Measurements from ENCODE around the gene TACC2. TPM values are rescaled to one million over a fixed set of nuclear protein-coding genes. Genes with fewer than 3 reads are reported as not detected.

The TACC2 gene
- total RNA-seq, 1 experiment from 2014 or later: 3.0 TPM

GRCh38 chr10:122178655-122179054 is 189.7 kb downstream of the TACC2 start:
- in situ Hi-C loops (cut with HindIII; ENCODE audit: low pct_unique_long_range_greater_than_20kb, low sequenced_read_pairs): no loop called here
- DNase-seq (ENCODE audit: low read depth, low spot score): no peak

- no peak for DNase-seq (ENCODE audit: low read depth, low spot score)
- in situ Hi-C loops (cut with HindIII; ENCODE audit: low pct_unique_long_range_greater_than_20kb, low sequenced_read_pairs): no loop called here
These were observed 192.2 kb downstream of the TACC2 start for GRCh38 chr10:122181041-122181732.

- no peak for DNase-seq (ENCODE audit: low read depth, low spot score)
- in situ Hi-C loops (cut with HindIII; ENCODE audit: low pct_unique_long_range_greater_than_20kb, low sequenced_read_pairs): no loop called here
These were observed 192.9 kb downstream of the TACC2 start for GRCh38 chr10:122181876-122182275.

GRCh38 chr10:122182308-122182707 is 193.3 kb downstream of the TACC2 start:
- no peak for DNase-seq (ENCODE audit: low read depth, low spot score)
- in situ Hi-C loops (cut with HindIII; ENCODE audit: low pct_unique_long_range_greater_than_20kb, low sequenced_read_pairs): no loop called here

GRCh38 chr10:122184254-122184653 is 195.3 kb downstream of the TACC2 start:
- DNase-seq (ENCODE audit: low read depth, low spot score): no peak
- in situ Hi-C loops (cut with HindIII; ENCODE audit: low pct_unique_long_range_greater_than_20kb, low sequenced_read_pairs): no loop called here

GRCh38 chr10:122185643-122186042 is 196.7 kb downstream of the TACC2 start:
- no peak for DNase-seq (ENCODE audit: low read depth, low spot score)
- in situ Hi-C loops (cut with HindIII; ENCODE audit: low pct_unique_long_range_greater_than_20kb, low sequenced_read_pairs): no loop called here

- no peak for DNase-seq (ENCODE audit: low read depth, low spot score)
- in situ Hi-C loops (cut with HindIII; ENCODE audit: low pct_unique_long_range_greater_than_20kb, low sequenced_read_pairs): no loop called here
These were observed 198.2 kb downstream of the TACC2 start for GRCh38 chr10:122186816-122187810.

- no peak for DNase-seq (ENCODE audit: low read depth, low spot score)
- in situ Hi-C loops (cut with HindIII; ENCODE audit: low pct_unique_long_range_greater_than_20kb, low sequenced_read_pairs): no loop called here
These were observed 199.7 kb downstream of the TACC2 start for GRCh38 chr10:122188706-122189105.

GRCh38 chr10:122189185-122189584 is 200.2 kb downstream of the TACC2 start:
- DNase-seq (ENCODE audit: low read depth, low spot score): no peak
- in situ Hi-C loops (cut with HindIII; ENCODE audit: low pct_unique_long_range_greater_than_20kb, low sequenced_read_pairs): no loop called here

- in situ Hi-C loops (cut with HindIII; ENCODE audit: low pct_unique_long_range_greater_than_20kb, low sequenced_read_pairs): no loop called here
- DNase-seq (ENCODE audit: low read depth, low spot score): no peak
These were observed 201.4 kb downstream of the TACC2 start for GRCh38 chr10:122190176-122190943.

GRCh38 chr10:122191936-122192541 is 203.1 kb downstream of the TACC2 start:
- no peak for DNase-seq (ENCODE audit: low read depth, low spot score)
- in situ Hi-C loops (cut with HindIII; ENCODE audit: low pct_unique_long_range_greater_than_20kb, low sequenced_read_pairs): no loop called here

- in situ Hi-C loops (cut with HindIII; ENCODE audit: low pct_unique_long_range_greater_than_20kb, low sequenced_read_pairs): no loop called here
- DNase-seq (ENCODE audit: low read depth, low spot score): no peak
These were observed 205.3 kb downstream of the TACC2 start for GRCh38 chr10:122194251-122194650.

GRCh38 chr10:122196218-122196617 is 207.3 kb downstream of the TACC2 start:
- DNase-seq (ENCODE audit: low read depth, low spot score): no peak
- in situ Hi-C loops (cut with HindIII; ENCODE audit: low pct_unique_long_range_greater_than_20kb, low sequenced_read_pairs): no loop called here

GRCh38 chr10:122197611-122198222 is 208.8 kb downstream of the TACC2 start:
- in situ Hi-C loops (cut with HindIII; ENCODE audit: low pct_unique_long_range_greater_than_20kb, low sequenced_read_pairs): no loop called here
- DNase-seq (ENCODE audit: low read depth, low spot score): no peak

- in situ Hi-C loops (cut with HindIII; ENCODE audit: low pct_unique_long_range_greater_than_20kb, low sequenced_read_pairs): no loop called here
These were observed 209.7 kb downstream of the TACC2 start for GRCh38 chr10:122198631-122199030.

GRCh38 chr10:122199070-122199469 is 210.1 kb downstream of the TACC2 start:
- no peak for DNase-seq (ENCODE audit: low read depth, low spot score)
- in situ Hi-C loops (cut with HindIII; ENCODE audit: low pct_unique_long_range_greater_than_20kb, low sequenced_read_pairs): no loop called here

More at GRCh38 chr10:122198631-122199030, 209.7 kb downstream of the TACC2 start:
- no peak for DNase-seq (ENCODE audit: low read depth, low spot score)

GRCh38 chr10:122199689-122200088 is 210.7 kb downstream of the TACC2 start:
- DNase-seq (ENCODE audit: low read depth, low spot score): no peak

More at GRCh38 chr10:122199689-122200088, 210.7 kb downstream of the TACC2 start:
- in situ Hi-C loops (cut with HindIII; ENCODE audit: low pct_unique_long_range_greater_than_20kb, low sequenced_read_pairs): no loop called here

Data from SK-MEL-5 (cell line).